ENCODE measurements around the gene ABCC2. TPM values are rescaled to one million over a fixed set of nuclear protein-coding genes. Genes with fewer than 3 reads are reported as not detected.

Gene ABCC2
- total RNA-seq, 2 experiments from 2014 or later, result 0.38 to 0.59 TPM

DNA sequence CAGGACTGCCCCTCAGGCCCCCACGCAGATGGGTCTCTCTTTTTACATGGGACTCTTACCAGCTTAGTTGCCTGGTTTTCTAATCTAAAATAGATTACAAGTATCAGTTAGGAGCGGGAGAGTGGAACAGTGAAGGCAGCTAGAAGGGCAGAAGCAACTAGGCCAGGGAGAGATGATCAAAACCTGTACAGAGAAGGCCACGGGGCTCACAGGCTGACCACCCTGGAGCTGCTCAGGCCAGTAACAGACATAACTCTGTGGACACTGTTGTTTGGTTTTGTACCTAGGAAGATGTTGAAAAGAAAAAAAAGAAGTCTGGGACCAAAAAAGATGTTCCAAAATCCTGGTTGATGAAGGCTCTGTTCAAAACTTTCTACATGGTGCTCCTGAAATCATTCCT lies 16.5 kb downstream of the ABCC2 start:
- no peaks in the 10 kb centered on the region for H3K4me1 ChIP-seq (ENCODE audit: insufficient read depth, low read length, poor library complexity, severe bottlenecking)
- H3K9me3 ChIP-seq (ENCODE audit: low read length), result no peaks in the 10 kb centered on the region
- intact Hi-C loops (cut with micrococcal nuclease; ENCODE audit: unreplicated experiment), result no loop called here
- no peaks in the 10 kb centered on the region for H4K20me1 ChIP-seq (ENCODE audit: insufficient read depth, low read length)
- no peak for TF ChIP-seq EZH2phosphoT487 (IDR thresholded peaks at IDR 0.05; ENCODE audit: borderline replicate concordance, low read depth, low read length)
- TF ChIP-seq, protein P1, sequence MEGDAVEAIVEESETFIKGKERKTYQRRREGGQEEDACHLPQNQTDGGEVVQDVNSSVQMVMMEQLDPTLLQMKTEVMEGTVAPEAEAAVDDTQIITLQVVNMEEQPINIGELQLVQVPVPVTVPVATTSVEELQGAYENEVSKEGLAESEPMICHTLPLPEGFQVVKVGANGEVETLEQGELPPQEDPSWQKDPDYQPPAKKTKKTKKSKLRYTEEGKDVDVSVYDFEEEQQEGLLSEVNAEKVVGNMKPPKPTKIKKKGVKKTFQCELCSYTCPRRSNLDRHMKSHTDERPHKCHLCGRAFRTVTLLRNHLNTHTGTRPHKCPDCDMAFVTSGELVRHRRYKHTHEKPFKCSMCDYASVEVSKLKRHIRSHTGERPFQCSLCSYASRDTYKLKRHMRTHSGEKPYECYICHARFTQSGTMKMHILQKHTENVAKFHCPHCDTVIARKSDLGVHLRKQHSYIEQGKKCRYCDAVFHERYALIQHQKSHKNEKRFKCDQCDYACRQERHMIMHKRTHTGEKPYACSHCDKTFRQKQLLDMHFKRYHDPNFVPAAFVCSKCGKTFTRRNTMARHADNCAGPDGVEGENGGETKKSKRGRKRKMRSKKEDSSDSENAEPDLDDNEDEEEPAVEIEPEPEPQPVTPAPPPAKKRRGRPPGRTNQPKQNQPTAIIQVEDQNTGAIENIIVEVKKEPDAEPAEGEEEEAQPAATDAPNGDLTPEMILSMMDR (conservative IDR thresholded peaks at IDR 0.05; ENCODE audit: low read length), result no peak
- no TSS peak for BruUV-seq (replicated peaks)
- no peak overlapping the region for H2AFZ ChIP-seq (ENCODE audit: low read length)
- H3K4me3 ChIP-seq (ENCODE audit: low read depth, low read length, poor library complexity, severe bottlenecking), result no peak overlapping the region
- H3K27ac ChIP-seq (ENCODE audit: low read depth, low read length, poor library complexity, severe bottlenecking), result no peak overlapping the region
- no peaks in the 10 kb centered on the region for H3K79me2 ChIP-seq (ENCODE audit: insufficient read depth, low read depth, low read length)
- ChIA-PET CTCF (ENCODE audit: unreplicated experiment) (interaction anchor here (0.6 kb wide), 1 partner anchor 271 kb away, joined by 3 read pairs; no protein-coding TSS in a partner anchor), POLR2A (interaction anchor here (0.6 to 1.9 kb wide), 2 partner anchors 8 to 9 kb away, joined by 3 to 4 read pairs; no protein-coding TSS in a partner anchor)
- H3K36me3 ChIP-seq (ENCODE audit: insufficient read depth, low read length), result no peaks in the 10 kb centered on the region
- DNase-seq (ENCODE audit: low spot score), result no peak
- H3K9me2 ChIP-seq (ENCODE audit: insufficient read depth, low read length), result no peaks in the 10 kb centered on the region
- H3K4me2 ChIP-seq (ENCODE audit: low read length), result no peak overlapping the region

DNA sequence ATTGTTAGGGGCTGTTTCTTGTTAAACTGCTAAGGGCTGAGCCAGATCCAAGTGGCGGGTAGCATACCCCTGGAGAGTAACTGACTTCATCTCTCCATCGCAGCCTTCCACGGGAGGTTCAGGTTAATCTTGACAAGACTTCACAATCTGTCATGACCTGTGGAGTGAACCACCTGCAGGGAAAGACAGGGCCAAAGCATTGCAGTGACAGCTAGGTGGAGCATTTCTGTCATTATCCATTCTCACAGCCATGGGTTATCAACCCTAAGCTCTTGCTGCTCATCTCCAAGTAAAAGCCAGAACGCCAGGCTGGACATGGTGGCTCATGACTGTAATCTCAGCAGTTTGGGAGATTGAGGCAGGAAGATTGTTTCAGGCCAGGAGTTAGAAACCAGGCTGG lies 17.2 kb downstream of the ABCC2 start:
- H3K79me2 ChIP-seq (ENCODE audit: insufficient read depth, low read depth, low read length), result no peaks in the 10 kb centered on the region
- no peaks in the 10 kb centered on the region for H3K9me2 ChIP-seq (ENCODE audit: insufficient read depth, low read length)
- H2AFZ ChIP-seq (ENCODE audit: low read length), result no peak overlapping the region
- H3K4me3 ChIP-seq (ENCODE audit: low read depth, low read length, poor library complexity, severe bottlenecking), result no peak overlapping the region
- TF ChIP-seq, protein P1 (conservative IDR thresholded peaks at IDR 0.05; ENCODE audit: low read length), result peak; percentile 41; the same call in 1 of the 2 replicates
- TF ChIP-seq EZH2phosphoT487 (IDR thresholded peaks at IDR 0.05; ENCODE audit: borderline replicate concordance, low read depth, low read length), result no peak
- no peaks in the 10 kb centered on the region for H3K4me1 ChIP-seq (ENCODE audit: insufficient read depth, low read length, poor library complexity, severe bottlenecking)
- no peak overlapping the region for H3K4me2 ChIP-seq (ENCODE audit: low read length)
- CTCF ChIA-PET (ENCODE audit: unreplicated experiment), result no interaction called here
- H3K36me3 ChIP-seq (ENCODE audit: insufficient read depth, low read length), result no peaks in the 10 kb centered on the region
- POLR2A ChIA-PET, result interaction anchor here (0.5 kb wide), 1 partner anchor 669 kb away, joined by 3 read pairs; no protein-coding TSS in a partner anchor
- no peaks in the 10 kb centered on the region for H4K20me1 ChIP-seq (ENCODE audit: insufficient read depth, low read length)
- no TSS peak for BruUV-seq (replicated peaks)
- H3K9me3 ChIP-seq (ENCODE audit: low read length), result no peaks in the 10 kb centered on the region
- intact Hi-C loops (cut with micrococcal nuclease; ENCODE audit: unreplicated experiment), result no loop called here
- DNase-seq (ENCODE audit: low spot score), result peak; percentile 8
- no peak overlapping the region for H3K27ac ChIP-seq (ENCODE audit: low read depth, low read length, poor library complexity, severe bottlenecking)

DNA sequence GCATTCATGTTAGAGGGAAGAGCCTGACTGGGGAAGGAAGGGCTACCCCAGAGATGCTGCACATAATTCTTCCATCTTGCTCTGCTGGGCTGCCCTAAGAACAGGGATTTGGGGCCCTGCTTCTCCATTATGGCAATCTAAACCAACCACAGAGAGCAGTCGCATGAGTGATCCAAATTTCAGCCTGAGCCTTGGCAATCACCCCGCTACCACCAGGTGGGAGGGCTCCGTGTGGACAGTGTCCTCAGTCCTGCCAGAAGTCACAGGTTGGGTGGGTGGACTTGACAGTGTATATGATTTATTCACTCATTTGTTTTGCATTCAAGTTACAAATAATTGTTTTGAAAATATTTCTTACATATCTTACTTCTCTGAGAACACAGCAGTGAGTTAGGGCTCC lies 22.0 kb downstream of the ABCC2 start:
- Histone ChIP-seq H3K4me2 (ENCODE audit: low read length) (no peak overlapping the region), H3K4me3 (ENCODE audit: low read depth, low read length, poor library complexity, severe bottlenecking) (no peak overlapping the region), H4K20me1 (ENCODE audit: insufficient read depth, low read length) (no peaks in the 10 kb centered on the region), H3K27ac (ENCODE audit: low read depth, low read length, poor library complexity, severe bottlenecking) (no peak overlapping the region), H3K4me1 (ENCODE audit: insufficient read depth, low read length, poor library complexity, severe bottlenecking) (no peaks in the 10 kb centered on the region), H3K9me3 (ENCODE audit: low read length) (no peaks in the 10 kb centered on the region), H3K79me2 (ENCODE audit: insufficient read depth, low read depth, low read length) (no peaks in the 10 kb centered on the region), H2AFZ (ENCODE audit: low read length) (no peak overlapping the region), H3K9me2 (ENCODE audit: insufficient read depth, low read length) (no peaks in the 10 kb centered on the region), H3K36me3 (ENCODE audit: insufficient read depth, low read length) (no peaks in the 10 kb centered on the region)
- CTCF ChIA-PET (ENCODE audit: unreplicated experiment), result no interaction called here
- no TSS peak for BruUV-seq (replicated peaks)
- TF ChIP-seq, protein P1 (conservative IDR thresholded peaks at IDR 0.05; ENCODE audit: low read length), result no peak
- no peak for TF ChIP-seq EZH2phosphoT487 (IDR thresholded peaks at IDR 0.05; ENCODE audit: borderline replicate concordance, low read depth, low read length)
- no peak for DNase-seq (ENCODE audit: low spot score)
- POLR2A ChIA-PET, result interaction anchor here (1.3 kb wide), 1 partner anchor 35 kb away, joined by 3 read pairs; no protein-coding TSS in a partner anchor
- intact Hi-C loops (cut with micrococcal nuclease; ENCODE audit: unreplicated experiment), result no loop called here

All from OCI-LY7 (cell line).